HepG2 (cell line): ENCODE results near the gene TFDP1.

Experiments used
- POLR2A ChIP-seq, 2 experiments: IDR thresholded peaks; 2 replicates each; pipeline ENCODE4 v1.6.1; 2011; ENCODE audit warnings: low read depth in 2 of 2, low read length in 2 of 2, mild to moderate bottlenecking in 1 of 2, moderate library complexity in 1 of 2; ENCODE audit not compliant: insufficient read depth in 1 of 2
- POLR2AphosphoS5 ChIP-seq: IDR thresholded peaks from 2 replicates; pipeline ENCODE4 v1.6.1; 2012; ENCODE audit warnings: low read depth, low read length
- ZNF619 ChIP-seq: sonication (generic); formaldehyde crosslinking; IDR thresholded peaks from 2 replicates; pipeline ENCODE4 v1.4.0; 2020; ENCODE audit warnings: mild to moderate bottlenecking, missing genetic modification reagents

DNA sequence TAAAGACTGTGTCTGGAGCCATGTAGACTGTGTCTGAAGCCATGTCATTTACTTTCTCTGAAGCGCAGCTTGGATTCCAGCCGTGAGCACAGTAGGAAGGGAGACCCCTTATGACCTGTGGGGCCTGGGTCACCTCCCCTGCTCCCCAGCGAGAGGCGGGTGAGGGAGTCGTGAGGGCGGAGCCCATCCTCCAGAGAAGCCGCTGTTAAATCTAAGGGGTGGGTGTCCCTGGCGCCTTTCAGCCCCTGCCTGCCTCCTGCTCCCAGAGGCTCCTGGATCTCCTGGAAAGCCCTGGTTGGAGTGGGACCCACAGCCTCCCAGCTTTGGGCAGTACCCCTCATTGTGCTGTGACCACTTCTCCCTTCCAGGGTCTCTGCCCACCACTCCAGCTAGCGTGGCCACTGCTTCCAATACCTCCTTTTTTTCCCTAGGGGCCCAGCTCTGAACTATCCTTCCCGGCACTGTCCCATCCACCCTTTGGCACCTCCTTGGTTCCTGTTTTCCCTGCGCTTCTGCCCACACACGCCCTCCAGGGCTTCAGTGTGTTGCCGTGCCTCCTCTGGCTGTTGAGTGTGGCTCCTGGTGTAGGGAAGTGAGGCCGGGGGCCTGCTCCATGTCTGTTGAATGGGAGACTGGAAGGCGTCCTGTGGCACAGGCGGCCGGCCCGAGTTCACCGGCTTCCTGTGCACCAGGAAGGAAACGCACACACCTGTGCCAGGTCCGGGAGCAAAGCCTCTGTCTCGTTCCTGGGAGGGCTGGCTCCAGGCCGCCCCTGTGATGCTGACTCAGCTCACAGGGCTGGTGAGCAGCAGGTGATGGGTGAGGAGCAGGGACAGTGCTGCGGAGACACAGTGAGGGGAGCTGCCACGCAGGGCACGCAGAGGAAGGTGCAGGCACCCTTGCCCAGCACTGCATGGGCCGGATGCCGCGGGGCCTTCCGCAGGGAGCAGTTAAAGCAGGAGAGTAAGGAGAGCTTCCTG, 44.0 kb downstream of the TFDP1 start:
- no peak for TF ChIP-seq POLR2AphosphoS5
- TF ChIP-seq ZNF619, result no peak
- TF ChIP-seq POLR2A (IDR thresholded peaks at IDR 0.05; ENCODE audit: insufficient read depth in 1 of 2, low read depth in 2 of 2, low read length in 2 of 2), result no peak
